NCI-H2227 treated with DMSO at 0.1 percent for 48 hours (cell line): Measurements from ENCODE around the gene SPATA4.
A peak's percentile ranks its signal among the peaks of the same experiment; 100 is the strongest.
"Not testable (repeated sequence)": the region's sequence is repeated elsewhere in the genome, so short reads cannot be mapped to it uniquely, and the experiment has no call there.

Experiments
- DNase-seq: peaks from one replicate; lab custom pipeline; 2025; lab: John Stamatoyannopoulos, UW

The SPATA4 gene

DNA sequence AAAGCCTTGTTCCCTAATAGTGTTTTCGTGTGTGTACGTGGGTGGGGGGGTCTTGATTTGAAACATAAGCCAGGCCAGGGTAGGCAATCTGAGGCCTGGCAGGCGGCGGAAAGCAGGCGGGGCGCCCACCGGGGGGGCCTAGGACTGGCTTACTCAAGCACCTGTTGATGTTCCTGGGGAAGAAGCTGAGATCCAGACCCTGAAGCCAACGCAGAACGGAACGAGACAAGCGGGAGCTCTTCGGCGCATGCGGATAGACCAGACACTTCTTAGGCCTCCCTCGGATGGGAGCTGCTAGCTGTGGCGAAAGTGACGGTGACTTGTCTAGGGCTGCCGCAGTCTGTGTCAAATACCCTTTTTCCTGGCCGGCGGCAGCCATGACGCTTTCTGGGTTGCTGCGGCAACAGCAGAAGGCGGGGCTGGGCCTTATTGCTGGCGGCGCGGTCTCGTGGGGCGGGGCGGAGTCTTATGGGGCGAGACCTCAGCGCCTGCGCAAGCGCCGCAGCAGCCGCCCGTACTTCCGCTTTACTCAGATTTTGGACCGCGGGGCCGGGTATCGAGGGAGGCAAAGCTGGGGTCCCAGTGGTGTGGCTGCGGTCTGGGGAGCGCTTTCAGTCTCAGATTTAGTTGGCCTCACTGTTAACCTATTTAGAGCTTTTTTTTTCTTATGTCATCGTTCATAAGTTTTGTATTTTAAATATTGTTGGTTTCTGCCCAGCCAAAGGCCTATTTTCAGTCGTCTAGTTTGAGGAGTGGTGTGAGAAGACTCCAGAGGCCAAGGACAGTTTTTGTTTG, at the start of gene SPATA4:
Gene SPATA4 (minus strand): TSS at position 402 of the 795 bp plus-strand sequence. CDS start 23 bp downstream, at position 379.
- peak; percentile 89 for DNase-seq

DNA sequence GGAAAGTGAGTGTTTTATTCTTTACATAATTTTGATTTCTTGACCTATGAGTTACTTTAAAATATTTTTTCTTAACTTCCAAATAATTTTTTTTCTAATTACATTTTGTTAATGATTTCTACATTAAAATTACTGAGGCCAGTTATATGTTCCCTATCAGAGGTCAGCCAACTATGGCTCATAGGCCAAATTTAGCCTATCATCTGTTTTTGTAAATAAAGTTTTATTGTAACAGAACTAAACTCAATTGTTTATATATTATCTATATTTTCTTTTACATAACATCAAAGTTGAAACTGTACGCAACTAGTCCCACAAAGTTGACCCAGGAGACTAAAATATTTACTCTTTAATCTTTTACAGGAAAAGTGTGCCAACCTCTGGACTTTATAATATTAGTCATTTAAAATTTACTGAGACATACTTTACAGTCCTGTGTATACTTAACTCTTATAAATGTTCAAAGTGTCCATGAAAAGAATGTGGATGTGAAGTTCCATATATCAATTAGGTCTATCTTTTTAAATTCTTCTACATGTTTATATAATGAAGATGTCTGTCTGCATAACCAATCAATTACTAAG, 47.5 kb upstream of the SPATA4 start:
- DNase-seq: no peak

DNA sequence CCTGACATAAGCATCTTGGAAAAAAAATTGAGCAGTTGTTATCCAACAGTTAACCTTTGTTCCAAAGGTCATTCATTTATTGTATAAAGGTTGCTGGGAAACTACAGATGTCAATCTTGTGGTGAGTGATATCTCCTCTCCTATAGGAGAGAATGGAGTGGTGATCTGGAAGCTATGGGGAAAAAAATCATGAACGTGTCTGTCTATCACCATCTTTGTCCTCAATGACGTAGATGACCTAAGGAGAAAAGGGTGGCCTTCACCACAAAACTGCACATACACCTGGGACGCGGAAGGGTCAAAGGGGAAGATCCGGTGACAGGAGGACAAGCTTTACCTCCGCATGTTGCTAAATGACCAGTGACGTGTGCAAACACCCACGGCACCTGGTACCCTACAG, 46.3 kb upstream of the SPATA4 start:
- no peak for DNase-seq

DNA sequence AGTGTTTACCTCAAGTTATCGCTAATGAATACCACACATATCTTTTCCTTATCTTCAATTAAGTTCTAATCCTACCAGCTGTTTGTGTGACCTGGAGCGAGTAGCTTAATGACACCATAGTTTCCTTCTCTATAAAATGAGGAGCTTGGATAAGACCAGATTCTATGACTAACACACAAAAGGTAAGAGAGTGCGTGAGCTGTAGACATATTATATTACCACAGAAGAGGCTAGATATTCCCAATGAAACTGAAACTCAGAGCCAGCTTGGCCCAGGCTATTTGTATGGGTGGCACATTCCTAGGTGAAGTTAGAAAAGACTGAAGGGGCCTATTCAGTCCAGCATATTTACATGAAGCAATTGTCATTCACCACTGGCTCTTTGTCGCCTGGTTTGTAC, 43.4 kb upstream of the SPATA4 start:
- no peak for DNase-seq

DNA sequence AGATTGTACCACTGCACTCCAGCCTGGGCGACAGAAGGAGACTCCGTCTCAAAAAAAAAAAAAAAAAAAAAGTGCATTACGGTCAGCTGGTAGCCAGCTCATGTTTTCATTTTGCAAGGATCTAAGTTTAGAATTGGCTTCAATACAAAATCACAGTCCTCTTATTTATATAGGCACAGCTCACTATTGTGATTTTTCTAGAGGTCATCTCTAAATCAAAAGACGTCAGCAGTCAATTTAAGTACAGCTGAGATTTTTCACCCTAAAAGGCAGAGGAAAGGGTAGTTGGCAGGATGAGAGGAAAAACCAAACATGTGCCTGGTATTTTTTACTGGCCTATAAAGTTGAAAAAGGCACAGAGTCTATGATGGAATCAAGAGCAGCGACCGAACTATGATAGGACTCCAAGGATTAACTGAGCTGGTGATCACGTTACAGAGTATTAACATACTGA, 42.8 kb upstream of the SPATA4 start:
- DNase-seq: no peak

DNA sequence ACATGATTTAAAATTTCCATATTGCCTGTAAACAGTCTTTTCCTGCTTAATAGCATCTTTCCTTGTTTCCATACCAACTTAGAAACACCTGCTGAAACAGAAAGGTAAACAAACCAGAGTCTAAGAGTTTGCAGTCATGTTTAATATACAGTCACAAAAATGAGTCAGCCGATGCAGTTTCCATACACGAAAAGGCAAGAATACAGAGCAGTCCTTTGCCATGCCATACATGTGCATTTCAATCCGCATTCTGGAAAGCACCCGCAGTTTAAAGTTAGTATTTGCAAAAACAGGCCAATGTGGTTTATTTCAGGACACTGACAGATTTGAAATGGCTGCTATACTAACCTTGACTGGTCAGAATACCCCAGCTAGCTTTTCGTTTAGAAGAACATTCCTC, 41.6 kb upstream of the SPATA4 start:
- no peak for DNase-seq

DNA sequence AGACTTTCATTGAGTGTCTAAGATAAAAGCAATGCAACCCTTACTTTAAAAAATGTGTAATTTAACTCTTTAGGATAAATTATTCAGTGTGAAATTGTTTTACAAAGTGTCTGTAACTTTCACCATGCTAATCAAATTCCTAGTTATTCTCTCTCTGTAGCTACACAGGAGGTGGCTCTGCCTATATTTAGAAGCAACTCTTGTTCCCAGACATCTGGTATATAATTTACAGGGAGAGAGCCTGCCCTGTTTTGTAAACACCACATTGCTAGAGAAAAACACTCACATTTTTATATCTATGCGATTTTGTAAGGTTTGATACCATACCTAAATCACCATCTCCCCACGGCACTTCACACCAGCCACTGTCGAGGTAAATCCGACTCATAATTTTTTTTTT, 35.5 kb upstream of the SPATA4 start:
- DNase-seq: peak; percentile 69

DNA sequence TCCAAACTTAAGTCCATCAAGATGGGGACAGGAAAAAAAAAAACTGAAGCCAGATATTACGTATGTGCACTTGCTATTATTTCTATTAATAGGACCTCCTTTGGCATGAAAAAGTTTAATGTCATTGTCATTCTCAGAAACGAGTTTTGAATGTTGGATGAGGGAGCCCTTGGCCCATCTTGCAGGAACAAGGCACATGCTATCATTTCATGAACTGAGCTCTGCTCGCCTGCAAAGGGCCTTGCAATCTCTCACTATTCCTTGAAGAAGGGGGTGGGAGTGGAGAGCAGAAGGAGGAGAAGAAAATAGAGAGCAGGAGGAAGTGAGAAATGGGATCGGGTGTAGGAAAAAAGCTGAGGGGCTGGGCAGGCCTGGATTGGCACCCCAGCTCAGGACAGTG, 34.3 kb upstream of the SPATA4 start:
- no peak for DNase-seq

DNA sequence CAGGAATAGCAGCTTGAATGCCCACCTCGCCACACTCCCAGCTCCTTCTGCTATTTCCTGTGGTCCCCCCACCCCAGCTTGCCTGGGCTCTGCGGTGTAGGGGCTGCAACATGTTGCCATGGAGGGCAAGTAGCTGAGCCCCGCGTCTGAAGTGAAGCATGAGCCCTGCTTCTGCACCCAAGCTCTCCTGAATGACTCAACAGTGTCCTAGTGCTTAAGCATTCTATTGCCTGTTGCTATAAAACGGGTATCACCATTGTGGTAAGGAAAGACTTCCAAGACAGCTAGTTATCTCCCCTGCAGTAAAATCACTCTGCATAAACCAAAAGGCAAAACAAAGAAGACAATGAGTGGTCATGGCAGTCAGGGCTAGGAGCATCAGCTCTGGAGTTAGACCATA, 31.4 kb upstream of the SPATA4 start:
- DNase-seq: no peak

DNA sequence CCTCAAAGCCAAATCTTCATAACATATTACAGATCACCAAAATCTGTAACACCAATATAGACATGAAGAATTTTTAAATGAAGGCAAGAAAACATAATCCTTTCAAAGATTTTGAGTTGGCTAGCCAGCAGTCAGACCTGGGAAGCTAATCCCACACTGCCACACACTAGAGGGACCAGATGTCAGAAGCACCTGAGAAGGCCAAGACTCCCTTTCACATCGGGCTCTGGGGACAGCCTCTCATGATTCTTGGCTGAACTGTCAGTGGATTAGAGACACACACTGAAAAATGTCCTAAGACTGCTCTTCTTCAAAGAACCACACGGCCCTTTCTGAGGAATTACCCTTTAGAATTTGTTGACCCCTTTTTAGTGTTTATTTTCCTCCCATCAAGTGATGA, 28.2 kb upstream of the SPATA4 start:
- no peak for DNase-seq

DNA sequence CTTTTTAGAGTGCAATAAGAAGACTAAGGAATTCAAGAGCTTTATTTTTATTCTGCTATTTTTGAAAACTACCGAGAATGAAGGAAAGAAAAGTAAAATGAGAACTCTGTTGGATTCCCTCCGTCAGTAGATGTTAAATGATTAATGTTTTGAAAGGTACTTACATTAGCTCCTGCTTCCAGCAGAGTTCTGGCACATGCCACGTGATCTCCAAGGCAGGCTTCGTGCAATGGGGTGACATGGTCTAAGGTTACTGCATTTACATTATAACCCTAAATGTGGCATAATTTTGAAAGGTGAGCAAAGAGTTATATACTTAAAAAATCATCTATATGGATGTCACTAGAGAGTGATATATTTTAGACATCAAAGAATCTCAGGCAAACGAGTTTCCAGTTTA, 26.8 kb upstream of the SPATA4 start:
- DNase-seq: no peak

DNA sequence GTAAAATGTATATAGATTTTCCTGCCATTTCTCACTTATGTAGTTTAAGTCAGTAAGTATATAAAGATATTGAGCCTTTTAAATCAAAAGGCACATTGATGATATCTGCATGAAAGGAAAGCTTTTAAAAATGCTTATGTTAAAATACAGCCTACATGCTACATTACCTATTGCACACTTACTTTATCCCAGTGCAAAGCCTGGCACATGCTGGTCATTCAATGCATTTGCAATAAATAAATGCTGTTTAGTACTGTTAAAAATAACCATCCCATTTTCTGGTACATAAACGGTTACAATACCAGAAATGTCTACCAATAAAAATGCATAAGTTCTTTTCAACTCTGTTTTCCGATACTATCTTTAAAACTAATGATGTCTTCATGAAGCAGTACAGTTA, 22.1 kb upstream of the SPATA4 start:
- no peak for DNase-seq

DNA sequence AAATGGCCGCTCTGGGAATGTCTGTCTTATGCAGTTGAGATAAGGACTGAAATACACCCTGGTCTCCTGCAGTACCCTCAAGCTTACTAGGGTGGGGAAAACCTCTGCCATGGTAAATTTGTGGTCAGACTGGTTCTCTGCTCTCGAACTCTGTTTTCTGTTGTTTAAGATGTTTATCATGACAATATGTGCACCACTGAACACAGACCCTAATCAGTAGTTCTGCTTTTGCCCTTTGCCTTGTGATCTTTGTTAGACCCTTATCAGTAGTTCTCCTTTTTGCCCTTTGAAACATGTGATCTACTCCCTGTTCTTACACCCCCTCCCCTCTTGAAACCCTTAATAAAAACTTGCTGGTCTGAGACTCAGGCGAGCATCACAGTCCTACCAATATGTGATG, 17.0 kb upstream of the SPATA4 start:
- not testable (repeated sequence) for DNase-seq

DNA sequence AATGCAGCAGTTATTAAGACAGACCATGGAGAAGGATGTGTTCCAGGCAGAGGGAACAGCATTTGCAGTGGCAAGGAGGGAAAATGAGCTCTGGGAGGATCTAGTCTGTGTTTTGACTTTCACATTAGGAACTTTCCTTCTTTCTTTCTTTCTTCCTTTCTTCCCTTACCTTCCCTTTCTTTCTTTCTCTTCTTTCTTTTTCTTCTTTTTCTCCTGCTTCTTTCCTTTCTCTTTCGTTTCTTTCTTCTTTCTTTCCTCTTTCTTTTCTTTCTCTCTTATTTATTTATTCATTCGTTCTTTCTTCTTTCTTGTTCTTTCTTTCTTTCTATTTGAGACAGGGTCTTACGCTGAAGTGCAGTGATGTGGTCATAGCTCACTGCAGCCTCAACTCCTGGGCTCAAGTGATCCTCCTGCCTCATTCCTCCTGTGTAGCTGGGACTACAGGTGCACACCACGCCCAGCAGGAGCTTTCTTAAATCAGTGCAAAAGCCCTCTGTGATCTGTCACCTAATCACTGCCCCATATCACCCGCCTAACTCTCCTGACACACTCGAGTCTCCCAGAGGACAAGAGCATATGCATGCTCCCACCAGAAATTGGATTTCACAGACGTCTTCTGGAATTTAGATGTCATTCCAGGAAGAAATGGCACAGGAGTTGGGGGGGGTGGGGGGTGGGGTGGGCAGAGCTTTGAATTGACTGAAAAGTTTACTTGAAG, 15.4 kb upstream of the SPATA4 start:
- DNase-seq: no peak

DNA sequence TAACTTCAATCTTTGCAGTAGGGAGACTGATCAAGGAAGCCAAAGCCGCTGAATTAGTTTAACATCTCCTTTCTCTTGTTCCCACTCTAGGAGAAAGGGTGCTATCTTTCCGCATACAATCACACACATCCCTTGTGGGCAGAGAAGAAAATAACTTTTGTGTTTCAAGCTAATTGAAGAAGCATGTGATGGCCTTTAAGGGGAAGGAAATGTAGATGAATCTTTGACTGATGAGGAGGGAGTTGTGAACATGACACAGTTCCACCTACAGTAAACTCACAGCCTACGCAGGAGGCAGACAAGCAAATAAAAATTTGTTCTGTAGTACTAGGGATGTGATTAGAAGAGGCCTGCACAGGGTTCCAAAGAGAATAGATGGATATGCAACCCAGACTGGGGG, 14.7 kb upstream of the SPATA4 start:
- DNase-seq: no peak

DNA sequence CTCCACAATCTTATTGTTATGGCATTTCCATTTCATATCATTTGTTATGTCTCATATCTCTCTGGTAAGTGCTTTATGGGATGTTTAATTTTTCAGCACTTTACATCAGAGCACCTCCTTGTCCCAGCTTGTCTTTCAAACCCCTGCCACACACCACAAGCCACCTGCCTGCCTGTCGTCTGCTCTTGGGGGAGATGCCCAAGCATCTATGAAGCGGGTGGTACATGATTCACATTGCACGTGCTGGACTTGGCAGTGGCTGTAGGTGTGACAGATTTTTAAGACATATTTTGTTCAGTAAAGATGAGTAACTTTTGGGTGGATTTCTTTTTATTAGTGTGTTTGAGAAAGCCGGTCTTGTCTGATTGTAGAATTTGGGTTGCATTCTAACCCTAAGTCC, 14.2 kb upstream of the SPATA4 start:
- no peak for DNase-seq

DNA sequence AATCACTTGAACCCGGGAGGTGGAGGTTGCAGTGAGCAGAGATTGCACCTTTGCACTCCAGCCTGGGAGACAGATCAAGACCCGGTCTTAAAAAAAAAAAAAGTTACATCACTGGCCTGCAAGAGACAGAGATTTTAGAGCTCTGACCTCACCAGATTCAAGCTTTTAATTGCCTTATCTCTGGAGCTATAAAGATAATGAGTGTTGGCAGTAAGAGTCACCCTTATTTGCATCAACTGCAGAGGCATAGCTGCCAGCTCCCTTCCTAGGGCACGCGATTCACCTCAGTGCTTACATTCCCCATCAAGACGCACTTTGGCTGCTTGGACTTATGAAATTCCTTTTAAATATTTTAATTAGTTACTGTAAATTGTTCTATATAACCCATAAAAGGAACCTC, 12.5 kb upstream of the SPATA4 start:
- no peak for DNase-seq

DNA sequence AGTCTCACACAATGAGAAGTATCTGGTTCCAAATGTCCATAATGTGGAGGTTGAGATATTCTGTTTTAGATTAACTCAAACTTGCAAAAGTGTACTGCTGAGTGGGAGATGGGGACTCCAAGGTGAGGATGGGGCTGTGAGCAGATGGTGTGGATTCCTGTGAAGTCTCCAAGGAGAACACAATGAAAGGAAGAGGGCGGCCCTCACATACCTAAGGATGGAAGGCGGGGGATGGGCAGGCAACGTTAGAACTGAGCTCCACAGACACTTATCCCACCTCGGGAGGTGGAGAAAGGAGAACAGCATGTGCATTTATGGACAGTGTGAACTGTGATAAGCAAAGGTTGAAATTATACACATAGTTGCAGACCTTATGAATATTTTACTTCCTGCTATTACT, 9.9 kb upstream of the SPATA4 start:
- no peak for DNase-seq

DNA sequence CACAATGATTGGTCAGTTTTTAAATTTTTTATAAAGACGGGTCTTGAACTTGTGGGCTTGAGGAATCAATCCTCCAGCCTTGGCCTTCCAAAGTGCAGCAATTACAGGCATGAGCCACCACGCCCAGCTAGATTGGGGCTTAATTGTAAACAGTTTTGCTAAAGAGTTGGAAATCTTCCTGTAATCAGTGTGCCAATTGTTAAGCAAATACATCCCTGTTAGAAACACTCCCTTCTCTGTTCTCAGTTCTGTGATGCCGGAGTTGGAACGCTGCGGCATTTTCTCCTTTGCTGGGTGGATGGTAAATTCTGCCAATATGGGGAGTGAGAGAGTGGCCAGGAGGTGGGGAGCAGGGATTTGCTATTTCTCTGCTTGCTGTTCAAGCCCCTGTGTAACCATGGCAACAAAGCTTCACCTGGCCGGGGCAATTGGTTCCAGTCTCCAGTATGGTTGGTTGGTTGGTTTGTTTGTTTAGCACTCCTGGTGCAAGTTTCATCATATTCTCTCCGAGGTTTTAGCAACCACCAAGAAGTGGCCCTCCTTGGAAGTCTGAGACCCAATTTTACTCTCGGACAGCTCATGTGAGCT, 3.0 kb upstream of the SPATA4 start:
- DNase-seq: no peak

DNA sequence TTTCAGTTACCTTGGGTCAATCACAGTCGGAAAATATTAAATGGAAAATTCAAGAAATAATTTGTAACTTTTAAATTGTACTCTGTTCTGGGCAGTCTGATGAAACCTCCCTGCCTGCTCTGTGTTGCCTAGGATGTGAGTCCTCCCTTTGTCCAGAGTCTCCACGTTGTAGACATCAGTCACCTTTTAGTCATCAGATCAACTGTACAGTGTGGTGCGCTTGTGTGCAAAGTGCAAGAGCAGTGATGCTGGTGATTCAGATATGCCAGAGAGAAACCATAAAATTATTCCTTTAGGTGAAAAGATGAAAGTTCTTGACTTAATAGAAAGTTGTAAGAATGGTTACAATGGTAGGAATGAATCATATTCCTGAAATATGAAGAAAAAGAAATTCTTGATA, 1.4 kb downstream of the SPATA4 start:
- DNase-seq: no peak

DNA sequence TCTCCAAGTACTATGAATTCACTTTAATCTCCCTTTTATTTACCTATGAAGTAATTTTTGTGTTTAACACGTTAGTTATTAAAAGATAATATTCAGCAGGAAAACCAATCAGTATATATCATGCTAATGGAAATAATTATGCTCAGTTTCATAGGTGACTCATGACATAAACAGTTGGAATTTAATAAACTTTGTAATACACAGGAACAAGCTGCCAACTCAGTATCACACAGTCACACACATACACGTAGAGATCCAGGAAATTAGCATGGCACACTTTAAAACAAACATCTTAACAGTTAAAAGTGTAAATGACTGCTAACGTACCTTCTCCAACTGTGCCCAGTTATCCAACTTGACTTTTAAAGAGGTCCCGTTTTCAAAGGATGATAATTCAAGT, 2.3 kb downstream of the SPATA4 start:
- no peak for DNase-seq

DNA sequence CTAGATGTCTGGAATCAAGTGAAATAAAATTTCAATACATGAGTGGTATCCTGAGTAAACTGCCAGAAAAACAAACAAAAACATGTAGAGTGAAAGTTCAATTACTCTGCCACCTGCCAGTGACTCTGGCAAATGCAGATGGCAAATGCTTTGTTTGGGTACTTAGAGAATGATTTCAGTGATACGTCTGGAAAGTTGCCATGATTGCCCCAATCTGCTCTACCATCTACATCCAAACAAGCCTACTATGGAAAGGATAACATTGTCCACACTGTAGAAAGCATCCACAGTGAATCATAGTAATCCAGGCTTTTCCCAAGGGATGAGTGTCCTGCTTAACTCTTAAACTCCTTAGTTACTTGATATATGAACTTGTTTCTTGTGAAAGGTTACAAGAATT, 3.4 kb downstream of the SPATA4 start:
- DNase-seq: no peak
